Esophagus muscularis mucosa (tissue), 4 donors: ENCODE results near the gene PLEKHG3.

Experiments
- EP300 ChIP-seq: sonication (generic); formaldehyde crosslinking; IDR thresholded peaks from one replicate; pipeline ENCODE4 v1.6.1; 2017; ENCODE audit warnings: antibody characterized with exemption
- POLR2A ChIP-seq: fragments of 450-650 bp; IDR thresholded peaks from one replicate; pipeline ENCODE4 v1.6.1; 2017; ENCODE audit warnings: antibody characterized with exemption, moderate library complexity, mild to moderate bottlenecking, low read depth
- TF ChIP-seq, protein P1 (sequence below), 3 experiments: fragments of 200-600 bp in 2 of 3; fragments of 450-650 bp in 1 of 3; sonication (generic) in 2 of 3; IDR thresholded peaks; one replicate each; pipeline ENCODE4 v1.5.1; 2017 to 2019; ENCODE audit warnings: antibody characterized with exemption in 3 of 3, mild to moderate bottlenecking in 2 of 3, moderate library complexity in 1 of 3

DNA sequence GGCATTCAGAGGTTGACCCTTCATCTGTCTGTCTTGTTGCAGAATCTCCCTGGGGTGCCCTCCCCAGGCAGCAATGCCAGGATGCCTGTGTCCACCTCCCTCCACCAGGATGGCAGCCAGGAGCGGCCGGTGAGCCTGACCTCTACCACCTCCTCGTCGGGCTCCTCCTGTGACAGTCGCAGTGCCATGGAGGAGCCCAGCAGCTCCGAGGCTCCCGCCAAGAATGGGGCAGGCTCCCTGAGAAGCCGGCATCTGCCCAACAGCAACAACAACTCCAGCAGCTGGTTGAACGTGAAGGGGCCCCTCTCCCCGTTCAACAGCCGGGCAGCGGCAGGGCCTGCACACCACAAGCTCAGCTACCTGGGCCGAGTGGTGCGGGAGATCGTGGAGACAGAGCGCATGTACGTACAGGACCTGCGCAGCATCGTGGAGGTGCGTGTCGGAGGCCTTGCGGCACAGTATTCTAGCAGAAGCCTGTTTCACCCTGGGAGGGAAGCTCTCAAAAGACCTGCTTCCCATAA, 23.4 kb downstream of the PLEKHG3 start:
- TF ChIP-seq, protein P1, sequence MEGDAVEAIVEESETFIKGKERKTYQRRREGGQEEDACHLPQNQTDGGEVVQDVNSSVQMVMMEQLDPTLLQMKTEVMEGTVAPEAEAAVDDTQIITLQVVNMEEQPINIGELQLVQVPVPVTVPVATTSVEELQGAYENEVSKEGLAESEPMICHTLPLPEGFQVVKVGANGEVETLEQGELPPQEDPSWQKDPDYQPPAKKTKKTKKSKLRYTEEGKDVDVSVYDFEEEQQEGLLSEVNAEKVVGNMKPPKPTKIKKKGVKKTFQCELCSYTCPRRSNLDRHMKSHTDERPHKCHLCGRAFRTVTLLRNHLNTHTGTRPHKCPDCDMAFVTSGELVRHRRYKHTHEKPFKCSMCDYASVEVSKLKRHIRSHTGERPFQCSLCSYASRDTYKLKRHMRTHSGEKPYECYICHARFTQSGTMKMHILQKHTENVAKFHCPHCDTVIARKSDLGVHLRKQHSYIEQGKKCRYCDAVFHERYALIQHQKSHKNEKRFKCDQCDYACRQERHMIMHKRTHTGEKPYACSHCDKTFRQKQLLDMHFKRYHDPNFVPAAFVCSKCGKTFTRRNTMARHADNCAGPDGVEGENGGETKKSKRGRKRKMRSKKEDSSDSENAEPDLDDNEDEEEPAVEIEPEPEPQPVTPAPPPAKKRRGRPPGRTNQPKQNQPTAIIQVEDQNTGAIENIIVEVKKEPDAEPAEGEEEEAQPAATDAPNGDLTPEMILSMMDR (IDR thresholded peaks at IDR 0.05) = no peak
- TF ChIP-seq POLR2A (no peak), EP300 (no peak)
